HepG2 (cell line): Measurements from ENCODE around the gene GRAMD1A. TPM values are rescaled to one million over a fixed set of nuclear protein-coding genes. Genes with fewer than 3 reads are reported as not detected.

Experiments
- BRD4 ChIP-seq: sonication (generic); formaldehyde crosslinking; IDR thresholded peaks from 2 replicates; pipeline ENCODE4 v1.4.0; 2020; ENCODE audit warnings: missing genetic modification reagents
- CBX2 ChIP-seq, 2 experiments: fragments of 200-600 bp in 1 of 2; sonication (generic); formaldehyde crosslinking in 1 of 2; IDR thresholded peaks; 2 replicates each; pipeline versions ENCODE4 v1.7.0 to v1.8.1; 2018 to 2022; ENCODE audit warnings: low read depth in 2 of 2, low read length in 1 of 2, mild to moderate bottlenecking in 1 of 2, missing genetic modification reagents in 1 of 2
- HDAC2 ChIP-seq: sonication (generic); formaldehyde crosslinking; IDR thresholded peaks from 2 replicates; pipeline ENCODE4 v1.4.0; 2020; ENCODE audit warnings: missing genetic modification reagents
- KAT8 ChIP-seq: IDR thresholded peaks from 2 replicates; pipeline ENCODE4 v1.6.1; 2016; ENCODE audit warnings: missing genetic modification reagents, missing compliant biosample characterization
- KLF11 ChIP-seq: IDR thresholded peaks from 2 replicates; pipeline ENCODE4 v1.6.1; 2016; ENCODE audit warnings: missing compliant biosample characterization
- MED1 ChIP-seq: sonication (generic); formaldehyde crosslinking; IDR thresholded peaks from 2 replicates; pipeline ENCODE4 v1.4.0; 2020; ENCODE audit warnings: missing genetic modification reagents
- MIER3 ChIP-seq: IDR thresholded peaks from 2 replicates; pipeline ENCODE4 v1.6.1; 2016; ENCODE audit warnings: missing compliant biosample characterization, borderline replicate concordance
- MXD4 ChIP-seq: IDR thresholded peaks from 2 replicates; pipeline ENCODE4 v1.6.1; 2016; ENCODE audit warnings: mild to moderate bottlenecking, missing biosample characterization, missing genetic modification reagents
- RAD51 ChIP-seq: fragments of 450-650 bp; IDR thresholded peaks from 2 replicates; pipeline ENCODE4 v1.6.1; 2016; ENCODE audit warnings: borderline replicate concordance
- RBFOX2 ChIP-seq: fragments of 200-400 bp; formaldehyde crosslinking; IDR thresholded peaks from 2 replicates; pipeline ENCODE4 v1.6.1; 2017; ENCODE audit warnings: low read depth, mild to moderate bottlenecking, low read length
- SAP130 ChIP-seq: IDR thresholded peaks from 2 replicates; pipeline ENCODE4 v1.6.1; 2016; ENCODE audit warnings: low read depth
- SP2 ChIP-seq: sonication (generic); formaldehyde crosslinking; IDR thresholded peaks from 2 replicates; pipeline ENCODE4 v1.5.1; 2020; ENCODE audit warnings: mild to moderate bottlenecking, missing genetic modification reagents
- ZFAT ChIP-seq: sonication (generic); formaldehyde crosslinking; conservative IDR thresholded peaks from 2 replicates; pipeline ENCODE4 v1.8.1; 2023; ENCODE audit warnings: missing genetic modification reagents, inconsistent platforms
- ZFP36L1 ChIP-seq: sonication (generic); formaldehyde crosslinking; IDR thresholded peaks from 2 replicates; pipeline ENCODE4 v1.8.0; 2022; ENCODE audit warnings: mild to moderate bottlenecking, missing genetic modification reagents, moderate library complexity
- ZNF446 ChIP-seq: sonication (generic); formaldehyde crosslinking; IDR thresholded peaks from 2 replicates; pipeline ENCODE4 v1.5.0; 2020; ENCODE audit warnings: mild to moderate bottlenecking, missing genetic modification reagents
- ZNF543 ChIP-seq: sonication (generic); formaldehyde crosslinking; IDR thresholded peaks from 2 replicates; pipeline ENCODE4 v1.4.0; 2020; ENCODE audit warnings: mild to moderate bottlenecking, missing genetic modification reagents
- ZNF598 ChIP-seq: sonication (generic); formaldehyde crosslinking; IDR thresholded peaks from 2 replicates; pipeline ENCODE4 v1.5.1; 2020; ENCODE audit warnings: mild to moderate bottlenecking, missing genetic modification reagents, borderline replicate concordance
- ZNF709 ChIP-seq: sonication (generic); formaldehyde crosslinking; IDR thresholded peaks from 2 replicates; pipeline ENCODE4 v1.5.0; 2020; ENCODE audit warnings: mild to moderate bottlenecking, missing genetic modification reagents
- polyA plus RNA-seq, 8 experiments: library from polyadenylated mRNA; depleted of rRNA in 3 of 8; stranded (reverse) in 7 of 8; unstranded in 1 of 8; fragments of >200 nt; fragmentation: Illumina TruSeq in 4 of 8; extraction: Trizol in 4 of 8; gene quantifications; 2 replicates each; pipeline versions ENCODE4 v1.2.1 to v1.2.3, GENCODE V29; 2011 to 2016; ENCODE audit warnings: low read depth in 4 of 8, missing spikeins in 1 of 8, mixed read lengths in 1 of 8; ENCODE audit not compliant: insufficient read depth in 1 of 8
- total RNA-seq, 5 experiments: library from RNA; depleted of rRNA; stranded (reverse); fragments of >200 nt; fragmentation: Illumina TruSeq; extraction: Trizol; gene quantifications; 2 replicates each; pipeline ENCODE4 v1.2.3, GENCODE V29; 2016; ENCODE audit warnings: low read depth in 1 of 5
- TF ChIP-seq, protein P1 (sequence below): sonication (generic); formaldehyde crosslinking; IDR thresholded peaks from 2 replicates; pipeline ENCODE4 v1.4.0; 2020; ENCODE audit warnings: missing genetic modification reagents
- TF ChIP-seq, protein P2 (sequence below), 2 experiments: fragments of 450-650 bp in 1 of 2; sonication (generic) in 1 of 2; formaldehyde crosslinking in 1 of 2; IDR thresholded peaks; 2 replicates each; pipeline versions ENCODE4 v1.6.1 to v1.8.0; 2016 to 2022; ENCODE audit warnings: antibody characterized with exemption in 1 of 2, mild to moderate bottlenecking in 1 of 2, missing genetic modification reagents in 1 of 2

Gene GRAMD1A
- total and polyA plus RNA-seq, 2 of the 13 experiments (the other 11 are each of a cell fraction or from before 2014, with no cell fraction given): 14.7 to 181 TPM

DNA sequence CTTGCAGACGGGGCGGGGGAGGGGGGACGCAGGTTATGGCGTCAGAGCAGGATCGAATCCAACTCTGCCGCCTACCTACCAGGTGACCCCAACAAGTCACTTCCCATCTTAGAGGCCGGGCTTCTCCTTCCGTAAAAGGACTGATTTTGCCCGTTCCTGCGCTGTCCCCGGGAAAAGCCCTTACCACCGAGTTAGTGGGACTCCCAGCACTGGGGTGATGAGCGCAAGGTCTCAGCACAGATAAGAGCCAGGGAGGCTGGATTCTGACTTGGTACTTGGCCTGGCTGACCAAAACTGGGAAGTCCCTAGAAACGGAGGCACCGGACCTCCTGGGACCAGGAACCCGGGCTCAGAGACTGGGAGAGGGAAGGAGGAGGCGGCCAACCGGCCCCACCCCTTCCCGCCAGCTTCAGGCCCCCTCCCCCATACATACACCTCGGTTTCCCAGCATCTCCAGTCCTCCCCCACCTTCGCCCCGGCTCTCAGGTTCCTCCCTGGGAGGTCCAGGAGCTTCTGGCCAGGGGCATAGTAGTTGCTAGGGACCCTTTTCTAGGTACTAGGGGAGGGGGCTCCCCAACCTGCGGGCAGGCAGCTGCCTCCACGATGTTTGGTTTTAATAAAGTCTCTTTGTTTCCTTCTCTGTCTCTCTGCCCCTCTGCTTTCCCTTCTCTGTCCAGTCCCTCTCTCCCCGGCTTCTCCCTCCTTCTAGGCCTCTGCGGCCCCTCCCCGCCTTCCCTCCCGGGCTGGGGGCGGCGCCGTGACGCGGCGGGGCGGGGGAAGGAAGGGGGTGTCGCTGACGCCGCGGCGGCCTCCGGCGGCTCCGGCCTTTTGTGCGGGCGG is at the start of gene GRAMD1A (continued):
- TF ChIP-seq ZNF543 (CRISPR knock-in tag) (peak; percentile 52; the same call in 1 of the 2 replicates), ZFP36L1 (0 out of 2 replicates have a peak, but pooled peaks have one; percentile 3), ZFAT (CRISPR knock-in tag) (no peak), RBFOX2 (peak; percentile 70), HDAC2 (CRISPR knock-in tag) (peak; percentile 11; the same call in 1 of the 2 replicates), MXD4 (CRISPR knock-in tag) (0 out of 2 replicates have a peak, but pooled peaks have one; percentile 21), RAD51 (no peak), SAP130 (CRISPR knock-in tag) (peak; percentile 70), BRD4 (CRISPR knock-in tag) (no peak), KAT8 (CRISPR knock-in tag) (peak; percentile 23; the same call in 1 of the 2 replicates), ZNF598 (no peak), KLF11 (CRISPR knock-in tag) (0 out of 2 replicates have a peak, but pooled peaks have one; percentile 19), CBX2 (IDR thresholded peaks at IDR 0.05; ENCODE audit: low read depth, low read length) (no peak), CBX2 (CRISPR knock-in tag; IDR thresholded peaks at IDR 0.05; ENCODE audit: low read depth) (no peak), ZNF446 (CRISPR knock-in tag) (no peak), MIER3 (CRISPR knock-in tag) (no peak), MED1 (CRISPR knock-in tag) (peak; percentile 59), SP2 (CRISPR knock-in tag) (0 out of 2 replicates have a peak, but pooled peaks have one; percentile 17), ZNF709 (CRISPR knock-in tag) (0 out of 2 replicates have a peak, but pooled peaks have one; percentile 36)
- TF ChIP-seq, protein P1, sequence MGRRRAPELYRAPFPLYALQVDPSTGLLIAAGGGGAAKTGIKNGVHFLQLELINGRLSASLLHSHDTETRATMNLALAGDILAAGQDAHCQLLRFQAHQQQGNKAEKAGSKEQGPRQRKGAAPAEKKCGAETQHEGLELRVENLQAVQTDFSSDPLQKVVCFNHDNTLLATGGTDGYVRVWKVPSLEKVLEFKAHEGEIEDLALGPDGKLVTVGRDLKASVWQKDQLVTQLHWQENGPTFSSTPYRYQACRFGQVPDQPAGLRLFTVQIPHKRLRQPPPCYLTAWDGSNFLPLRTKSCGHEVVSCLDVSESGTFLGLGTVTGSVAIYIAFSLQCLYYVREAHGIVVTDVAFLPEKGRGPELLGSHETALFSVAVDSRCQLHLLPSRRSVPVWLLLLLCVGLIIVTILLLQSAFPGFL (CRISPR knock-in tag): no peak
- TF ChIP-seq, protein P2, sequence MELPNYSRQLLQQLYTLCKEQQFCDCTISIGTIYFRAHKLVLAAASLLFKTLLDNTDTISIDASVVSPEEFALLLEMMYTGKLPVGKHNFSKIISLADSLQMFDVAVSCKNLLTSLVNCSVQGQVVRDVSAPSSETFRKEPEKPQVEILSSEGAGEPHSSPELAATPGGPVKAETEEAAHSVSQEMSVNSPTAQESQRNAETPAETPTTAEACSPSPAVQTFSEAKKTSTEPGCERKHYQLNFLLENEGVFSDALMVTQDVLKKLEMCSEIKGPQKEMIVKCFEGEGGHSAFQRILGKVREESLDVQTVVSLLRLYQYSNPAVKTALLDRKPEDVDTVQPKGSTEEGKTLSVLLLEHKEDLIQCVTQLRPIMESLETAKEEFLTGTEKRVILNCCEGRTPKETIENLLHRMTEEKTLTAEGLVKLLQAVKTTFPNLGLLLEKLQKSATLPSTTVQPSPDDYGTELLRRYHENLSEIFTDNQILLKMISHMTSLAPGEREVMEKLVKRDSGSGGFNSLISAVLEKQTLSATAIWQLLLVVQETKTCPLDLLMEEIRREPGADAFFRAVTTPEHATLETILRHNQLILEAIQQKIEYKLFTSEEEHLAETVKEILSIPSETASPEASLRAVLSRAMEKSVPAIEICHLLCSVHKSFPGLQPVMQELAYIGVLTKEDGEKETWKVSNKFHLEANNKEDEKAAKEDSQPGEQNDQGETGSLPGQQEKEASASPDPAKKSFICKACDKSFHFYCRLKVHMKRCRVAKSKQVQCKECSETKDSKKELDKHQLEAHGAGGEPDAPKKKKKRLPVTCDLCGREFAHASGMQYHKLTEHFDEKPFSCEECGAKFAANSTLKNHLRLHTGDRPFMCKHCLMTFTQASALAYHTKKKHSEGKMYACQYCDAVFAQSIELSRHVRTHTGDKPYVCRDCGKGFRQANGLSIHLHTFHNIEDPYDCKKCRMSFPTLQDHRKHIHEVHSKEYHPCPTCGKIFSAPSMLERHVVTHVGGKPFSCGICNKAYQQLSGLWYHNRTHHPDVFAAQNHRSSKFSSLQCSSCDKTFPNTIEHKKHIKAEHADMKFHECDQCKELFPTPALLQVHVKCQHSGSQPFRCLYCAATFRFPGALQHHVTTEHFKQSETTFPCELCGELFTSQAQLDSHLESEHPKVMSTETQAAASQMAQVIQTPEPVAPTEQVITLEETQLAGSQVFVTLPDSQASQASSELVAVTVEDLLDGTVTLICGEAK (IDR thresholded peaks at IDR 0.05): no peak
- TF ChIP-seq, protein P2 (CRISPR knock-in tag; IDR thresholded peaks at IDR 0.05): peak; percentile 21; the same call in 1 of the 2 replicates
